HL-60 (cell line): Measurements from ENCODE around the gene ZNF444.

Experiments
- DNase-seq, 2 experiments: peaks; one replicate each; pipeline ENCODE4 v3.0.0-alpha.2; 2010 to 2020; ENCODE audit warnings: low read depth in 1 of 2, low spot score in 1 of 2
- H3K27ac ChIP-seq: fragments of 250-450 bp; sonication (Bioruptor Pico); replicated peaks from 2 replicates; pipeline ENCODE4 v1.5.1; 2020; ENCODE audit warnings: mild to moderate bottlenecking, moderate library complexity
- H3K27me3 ChIP-seq: fragments of 250-450 bp; sonication (Bioruptor Pico); 2 replicates; pipeline ENCODE4 v1.5.1; 2021; ENCODE audit warnings: mild to moderate bottlenecking, moderate library complexity; ENCODE audit not compliant: insufficient read depth, poor library complexity, severe bottlenecking
- H3K4me3 ChIP-seq: replicated peaks from 2 replicates; pipeline ENCODE4 v1.5.1; 2011; ENCODE audit warnings: mild to moderate bottlenecking, control low read depth, low read length; ENCODE audit not compliant: insufficient read depth
- CTCF ChIP-seq: IDR thresholded peaks from one replicate; pipeline ENCODE4 v1.5.1; 2011; ENCODE audit warnings: low read length, control low read depth, inconsistent platforms; ENCODE audit not compliant: insufficient read depth
- GABPA ChIP-seq: IDR thresholded peaks from 2 replicates; pipeline ENCODE4 v1.6.1; 2012; ENCODE audit warnings: low read depth
- POLR2AphosphoS5 ChIP-seq: IDR thresholded peaks from 2 replicates; pipeline ENCODE4 v1.6.1; 2012; ENCODE audit warnings: low read depth
- REST ChIP-seq: IDR thresholded peaks from 2 replicates; pipeline ENCODE4 v1.6.1; 2012; ENCODE audit warnings: low read depth; ENCODE audit not compliant: insufficient replicate concordance
- SPI1 ChIP-seq: IDR thresholded peaks from 2 replicates; pipeline ENCODE4 v1.6.1; 2012; ENCODE audit warnings: low read depth, mild to moderate bottlenecking, borderline replicate concordance

ZNF444 gene

GRCh38 chr19:56159009-56159559 lies 18.0 kb downstream of the ZNF444 start:
- H3K4me3 ChIP-seq: no peak overlapping the region

GRCh38 chr19:56159622-56160271 lies 18.7 kb downstream of the ZNF444 start:
- Histone ChIP-seq H3K27me3 (no peaks in the 10 kb centered on the region), H3K4me3 (no peak overlapping the region), H3K27ac (no peak overlapping the region)
- no peak for DNase-seq
- no peak for TF ChIP-seq CTCF
- no peak for TF ChIP-seq SPI1
- TF ChIP-seq POLR2AphosphoS5: no peak
- TF ChIP-seq REST: no peak
- no peak for TF ChIP-seq GABPA

More at GRCh38 chr19:56159009-56159559, 18.0 kb downstream of the ZNF444 start:
- H3K27me3 ChIP-seq: no peaks in the 10 kb centered on the region
- no peak for DNase-seq
- TF ChIP-seq REST (no peak), POLR2AphosphoS5 (no peak), GABPA (no peak), CTCF (no peak), SPI1 (no peak)
- no peak overlapping the region for H3K27ac ChIP-seq

GRCh38 chr19:56161534-56161933 lies 20.4 kb downstream of the ZNF444 start:
- no peak overlapping the region for H3K27ac ChIP-seq
- no peak overlapping the region for H3K4me3 ChIP-seq
- TF ChIP-seq SPI1 (no peak), GABPA (no peak), REST (no peak), POLR2AphosphoS5 (no peak; the same call in 1 of the 2 replicates), CTCF (no peak)
- H3K27me3 ChIP-seq: no peaks in the 10 kb centered on the region
- DNase-seq: no peak
